ENCODE results near the gene IL17REL.
"Not testable (repeated sequence)": the region's sequence is repeated elsewhere in the genome, so short reads cannot be mapped to it uniquely, and the experiment has no call there.

Gene IL17REL

GRCh38 chr22:50001388-50002231, 11.0 kb downstream of the IL17REL start:
- no peak for DNase-seq

DNA sequence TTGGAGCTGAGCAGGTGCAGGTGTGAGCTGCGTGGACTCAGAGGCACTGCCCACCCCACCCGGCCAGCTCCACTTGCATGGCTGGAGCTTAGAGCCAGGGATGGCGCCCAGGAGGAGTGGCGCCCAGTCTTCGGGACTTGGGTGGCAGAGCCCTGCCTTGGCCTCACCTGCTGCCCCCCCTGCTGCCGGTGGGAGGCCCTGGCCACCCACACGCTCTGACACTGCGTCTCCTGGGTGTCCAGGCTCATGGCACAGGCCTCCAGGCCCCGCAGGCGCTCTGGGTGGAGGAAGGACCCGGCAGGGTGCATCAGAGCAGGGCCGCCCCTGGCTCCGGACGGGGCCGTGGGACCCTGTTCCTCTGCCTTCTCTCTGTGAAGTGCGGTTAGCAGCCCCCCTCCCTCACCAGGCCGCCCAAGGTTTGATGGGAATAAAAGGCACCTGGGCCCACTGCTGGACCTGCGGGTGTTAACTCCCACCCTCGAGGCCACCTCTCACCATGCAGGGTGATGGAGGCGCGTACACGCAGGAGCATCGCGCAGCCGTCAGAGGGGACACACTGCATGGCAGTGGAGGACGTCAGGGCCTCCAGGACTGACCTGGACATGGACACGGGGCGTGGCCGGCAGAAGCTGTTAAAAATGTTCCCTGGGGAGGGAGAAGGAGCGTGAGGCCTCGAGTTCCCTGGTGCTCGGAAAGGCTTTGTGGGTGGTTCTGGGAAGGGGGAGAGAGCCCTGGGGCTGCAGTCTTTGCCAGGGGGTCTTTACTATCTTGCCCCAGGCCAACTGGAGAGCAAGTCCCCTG, 11.8 kb downstream of the IL17REL start:
- no peak for DNase-seq

GRCh38 chr22:49999946-50000586, 12.5 kb downstream of the IL17REL start:
- DNase-seq = no peak

GRCh38 chr22:49999063-49999945, 13.3 kb downstream of the IL17REL start:
- DNase-seq = no peak

DNA sequence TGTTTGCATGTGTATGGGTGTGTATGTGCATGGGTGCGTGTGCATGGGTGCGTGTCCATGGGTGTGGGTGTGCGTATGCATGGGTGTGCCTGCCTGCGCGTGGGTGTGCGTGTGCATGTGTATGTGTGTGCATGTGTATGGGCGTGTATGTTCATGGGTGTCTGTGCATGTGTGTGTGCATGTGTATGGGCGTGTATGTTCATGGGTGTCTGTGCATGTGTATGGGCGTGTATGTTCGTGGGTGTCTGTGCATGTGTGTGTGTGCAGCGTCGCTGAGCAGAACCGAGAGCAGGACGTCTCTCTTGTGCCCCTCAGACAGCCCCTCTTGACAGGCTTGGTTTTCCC, 13.9 kb downstream of the IL17REL start:
- DNase-seq = no peak

DNA sequence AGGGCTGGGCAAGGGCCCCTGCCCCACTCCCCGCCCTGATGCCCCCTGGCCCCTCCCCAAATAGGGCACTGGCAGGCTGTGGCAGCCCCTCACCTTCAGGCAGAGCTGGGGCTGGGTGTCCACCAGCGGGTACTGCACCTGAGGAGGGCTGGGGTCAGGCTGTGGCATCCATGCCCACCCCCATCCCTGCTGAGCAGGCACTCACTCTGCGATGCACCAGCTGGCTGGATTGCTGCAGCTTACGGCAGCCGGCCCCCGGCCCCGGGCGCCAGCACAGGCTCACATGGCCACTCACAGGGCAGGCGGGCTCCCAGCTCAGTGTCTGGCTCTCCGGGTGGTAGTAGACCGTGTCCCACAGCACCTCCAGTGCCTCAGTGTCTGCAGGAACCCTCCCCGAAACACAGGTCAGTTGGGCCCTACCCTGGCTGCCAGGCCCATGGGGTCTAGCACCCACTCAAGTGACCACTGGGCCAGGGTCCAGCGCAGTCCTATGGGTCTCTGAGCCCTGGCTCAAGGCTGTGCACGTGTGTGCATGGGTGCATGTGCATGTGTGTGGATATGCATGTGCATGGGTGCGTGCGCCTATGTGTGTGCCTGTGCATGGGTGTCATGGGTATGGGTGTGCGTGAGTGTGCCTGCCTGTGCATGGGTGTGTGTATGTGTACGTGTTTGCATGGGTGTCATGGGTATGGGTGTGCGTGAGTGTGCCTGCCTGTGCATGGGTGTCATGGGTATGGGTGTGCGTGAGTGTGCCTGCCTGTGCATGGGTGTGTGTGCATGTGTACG, 14.4 kb downstream of the IL17REL start:
- no peak for DNase-seq

DNA sequence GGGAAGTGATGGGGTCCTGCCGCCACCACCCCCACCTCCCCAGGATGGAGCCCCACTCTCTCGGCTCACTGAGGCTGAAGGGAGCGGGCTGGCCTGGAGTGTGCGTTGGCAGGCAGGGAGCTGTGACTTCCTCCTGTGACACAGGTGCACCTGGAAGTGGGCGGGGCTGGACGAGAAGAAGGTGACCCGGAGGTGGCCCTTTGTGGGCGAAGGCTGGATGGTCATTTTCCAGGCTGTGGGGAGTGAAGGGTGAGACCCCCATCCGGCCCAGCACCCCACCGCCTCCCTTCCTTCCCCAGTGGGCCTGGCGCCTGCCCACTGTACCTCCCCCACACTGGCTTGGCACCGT, 15.3 kb downstream of the IL17REL start:
- DNase-seq = no peak

DNA sequence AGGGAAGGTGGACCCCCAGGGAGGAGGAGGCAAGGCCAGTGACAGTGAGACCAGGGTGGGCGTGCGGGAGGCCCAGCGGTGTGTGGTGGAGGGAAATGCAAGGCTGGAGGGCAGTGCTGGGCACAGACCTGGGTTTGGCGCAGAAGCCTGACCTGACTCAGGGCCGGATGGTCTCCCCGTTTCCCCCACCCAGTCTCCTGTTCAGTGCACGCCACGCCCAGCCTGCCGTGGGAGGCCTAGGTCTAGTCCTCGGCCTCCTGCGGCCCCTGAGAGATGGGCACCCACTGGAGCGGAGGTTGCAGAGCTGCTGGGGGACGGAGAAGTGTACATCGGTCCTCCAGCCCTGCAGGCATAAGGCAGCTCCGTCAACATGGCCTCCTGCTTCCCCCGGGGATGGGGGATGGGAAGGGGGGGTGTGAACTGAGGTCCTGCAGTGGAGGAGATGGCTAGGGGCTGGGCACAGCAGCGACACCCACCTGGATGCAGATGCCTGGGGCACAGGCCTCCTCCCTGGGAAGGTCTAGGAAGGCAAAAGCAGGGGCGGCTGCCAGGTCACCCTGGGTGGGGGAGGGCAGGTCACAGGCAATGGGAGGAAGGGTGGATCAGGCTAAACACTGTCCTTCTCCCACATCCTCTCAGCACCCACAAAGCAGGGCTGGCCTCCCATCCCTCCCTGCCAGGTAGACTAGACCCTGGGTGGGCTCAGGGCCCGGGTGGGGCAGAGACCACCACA, 15.9 kb downstream of the IL17REL start:
- no peak for DNase-seq

GRCh38 chr22:49996119-49996517, 16.4 kb downstream of the IL17REL start:
- no peak for DNase-seq

- no peak for DNase-seq
Measured at GRCh38 chr22:49995361-49996118, 17.0 kb downstream of the IL17REL start.

GRCh38 chr22:49995041-49995360, 17.6 kb downstream of the IL17REL start:
- no peak for DNase-seq

- DNase-seq = no peak
Measured at GRCh38 chr22:49994361-49995040, 18.1 kb downstream of the IL17REL start.

DNA sequence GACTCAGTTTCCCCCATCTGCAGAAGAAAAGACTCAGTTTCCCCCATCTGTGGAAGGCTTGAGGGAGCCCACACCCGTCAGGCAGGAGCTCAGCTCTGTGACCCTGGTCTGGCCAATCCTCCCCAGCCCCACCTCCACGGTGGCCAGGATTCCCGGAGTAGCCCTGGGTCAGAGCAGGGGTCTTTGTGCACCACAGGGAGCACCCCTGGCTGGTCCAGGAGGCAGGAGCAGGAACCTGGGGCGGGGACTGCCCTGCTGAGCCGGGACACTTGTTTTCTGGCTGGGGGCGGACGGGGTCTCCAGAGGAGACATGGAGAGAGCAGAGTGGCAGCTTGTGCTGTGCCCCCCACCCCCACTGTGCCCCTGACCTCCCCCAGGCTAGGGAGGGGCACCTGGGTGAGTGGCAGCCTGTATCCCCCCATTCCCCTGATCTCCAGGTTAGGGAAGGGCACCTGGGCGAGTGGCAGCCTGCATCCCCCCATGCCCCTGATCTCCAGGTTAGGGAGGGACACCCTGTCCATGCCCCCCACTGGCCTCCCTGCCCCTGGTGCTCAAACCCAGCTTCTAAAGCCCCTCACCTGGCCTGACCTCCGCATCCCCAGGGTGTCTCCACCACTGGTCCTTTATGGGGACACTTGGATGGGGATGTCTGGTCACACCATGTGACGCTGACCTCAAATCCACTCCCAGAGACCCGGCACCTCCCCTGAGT, 18.8 kb downstream of the IL17REL start:
- no peak for DNase-seq

GRCh38 chr22:49992921-49993648, 19.5 kb downstream of the IL17REL start:
- no peak for DNase-seq

DNA sequence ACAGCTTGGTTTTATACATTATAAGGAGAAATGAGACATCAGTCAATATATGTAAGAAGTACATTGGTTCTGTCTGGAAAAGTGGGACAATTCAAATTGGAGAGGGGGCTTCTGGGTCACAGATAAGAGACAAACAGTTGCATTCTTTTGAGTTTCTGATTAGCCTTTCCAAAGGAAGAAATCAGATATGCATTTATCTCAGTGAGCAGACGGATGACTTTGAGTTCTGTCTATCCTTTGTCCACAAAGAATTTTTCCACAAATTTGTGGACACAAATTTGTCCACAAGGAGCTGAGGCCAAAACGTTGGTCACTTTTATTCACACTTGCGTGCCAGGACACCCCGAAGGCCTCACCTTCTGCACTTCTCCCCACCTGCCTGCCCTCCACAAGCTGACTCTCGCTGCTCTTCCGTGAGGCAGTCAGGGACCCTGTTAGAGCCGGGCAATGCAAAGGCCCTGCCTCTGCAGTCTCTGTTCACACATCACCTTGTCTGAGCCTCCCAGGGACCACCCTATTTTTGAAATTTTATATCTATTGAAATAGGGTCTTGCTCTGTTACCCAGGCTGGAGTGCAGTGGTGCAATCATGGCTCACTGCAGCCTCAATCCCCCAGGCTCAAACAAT, 20.5 kb downstream of the IL17REL start:
- DNase-seq = no peak

DNA sequence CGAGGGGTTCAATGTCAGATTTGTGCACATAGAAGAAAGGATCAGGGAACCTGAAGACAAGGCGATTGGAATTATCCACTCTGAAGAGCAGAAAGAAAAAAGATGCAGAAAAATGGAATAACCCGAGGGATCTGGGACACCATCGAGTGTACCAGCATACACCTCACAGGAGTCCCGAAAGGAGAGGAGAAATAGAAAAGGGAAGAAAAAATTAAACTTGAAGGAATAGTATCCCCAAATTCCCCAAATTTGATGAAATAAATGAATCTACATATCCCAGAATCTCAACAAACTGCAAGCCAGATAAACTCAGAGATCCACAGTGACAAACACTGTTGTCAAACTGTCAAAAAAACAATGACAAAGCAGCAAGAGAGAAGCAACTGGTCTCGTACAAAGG, 21.4 kb downstream of the IL17REL start:
- DNase-seq = no peak

- DNase-seq = not testable (repeated sequence)
Measured at GRCh38 chr22:49989826-49990225, 22.7 kb downstream of the IL17REL start.

DNA sequence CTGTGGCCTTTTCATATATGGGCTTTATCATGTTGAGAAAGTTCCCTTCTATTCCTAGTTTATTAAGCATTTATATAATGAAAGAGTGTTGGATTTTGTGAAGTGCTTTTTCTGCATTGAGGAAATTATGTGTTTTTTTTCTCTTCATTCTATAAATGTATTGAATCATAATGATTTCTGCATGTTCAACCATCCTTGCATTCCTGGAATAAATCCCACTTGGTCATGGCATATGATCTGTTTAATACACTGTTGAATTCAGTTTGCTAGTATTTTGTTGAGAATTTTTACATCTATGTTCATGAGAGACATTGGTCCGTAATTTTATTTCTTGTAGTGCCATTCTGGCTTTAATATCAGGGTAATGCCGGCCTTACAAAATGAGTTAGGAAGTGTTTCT, 26.2 kb downstream of the IL17REL start:
- no peak for DNase-seq

Measured in NK-92 treated with Interleukin-12 subunit alpha and Interleukin-12 subunit beta, amount 100 ng/mL, for 24 hours (cell line).